Peyer's patch (tissue), 4 donors: ENCODE results near the gene TSPAN18. TPM values are rescaled to one million over a fixed set of nuclear protein-coding genes. Genes with fewer than 3 reads are reported as not detected.

Experiments used
- DNase-seq, 3 donors: peaks; one replicate each; pipeline ENCODE4 v3.0.0-alpha.2; 2017 to 2019
- H3K27ac ChIP-seq, 4 donors: fragments of 200-600 bp; sonication (generic); one replicate each; pipeline ENCODE4 v1.5.1; 2016 to 2019
- H3K27me3 ChIP-seq, 2 donors: fragments of 200-600 bp; sonication (generic); one replicate each; pipeline ENCODE4 v1.5.1; 2019
- H3K36me3 ChIP-seq, 3 donors: fragments of 200-600 bp; sonication (generic); one replicate each; pipeline ENCODE4 v1.5.1; 2016 to 2019
- H3K4me1 ChIP-seq, 4 donors: fragments of 200-600 bp; sonication (generic); one replicate each; pipeline ENCODE4 v1.5.1; 2016 to 2019
- H3K4me3 ChIP-seq, 4 donors: fragments of 200-600 bp; sonication (generic); 1 replicate in 3 of 4; 2 replicates in 1 of 4; pipeline ENCODE4 v1.5.1; 2016 to 2019; ENCODE audit warnings: mild to moderate bottlenecking in 1 of 4
- H3K9me3 ChIP-seq, 4 donors: fragments of 200-600 bp; sonication (generic); one replicate each; pipeline ENCODE4 v1.5.1; 2016 to 2019; ENCODE audit warnings: mild to moderate bottlenecking in 1 of 4
- POLR2A ChIP-seq, 2 donors: fragments of 450-650 bp; IDR thresholded peaks; one replicate each; pipeline ENCODE4 v1.5.1; 2017; ENCODE audit warnings: antibody characterized with exemption in 2 of 2, mild to moderate bottlenecking in 2 of 2, moderate library complexity in 2 of 2
- total RNA-seq, 4 donors: library from RNA; depleted of rRNA; stranded (reverse); fragments of >200 nt; gene quantifications; one replicate each; pipeline ENCODE4 v1.1.0, GENCODE V29; 2016
- TF ChIP-seq, protein P1 (sequence below), 6 experiments: fragments of 450-650 bp in 4 of 6; fragments of 200-600 bp in 2 of 6; sonication (generic) in 1 of 6; IDR thresholded peaks; one replicate each; pipeline ENCODE4 v1.5.1; 2017 to 2019; ENCODE audit warnings: antibody characterized with exemption in 6 of 6, mild to moderate bottlenecking in 3 of 6, moderate library complexity in 1 of 6

Gene TSPAN18
- total RNA-seq, 4 donors from 2014 or later, result 1.1 to 19.8 (median 3.1) TPM

DNA sequence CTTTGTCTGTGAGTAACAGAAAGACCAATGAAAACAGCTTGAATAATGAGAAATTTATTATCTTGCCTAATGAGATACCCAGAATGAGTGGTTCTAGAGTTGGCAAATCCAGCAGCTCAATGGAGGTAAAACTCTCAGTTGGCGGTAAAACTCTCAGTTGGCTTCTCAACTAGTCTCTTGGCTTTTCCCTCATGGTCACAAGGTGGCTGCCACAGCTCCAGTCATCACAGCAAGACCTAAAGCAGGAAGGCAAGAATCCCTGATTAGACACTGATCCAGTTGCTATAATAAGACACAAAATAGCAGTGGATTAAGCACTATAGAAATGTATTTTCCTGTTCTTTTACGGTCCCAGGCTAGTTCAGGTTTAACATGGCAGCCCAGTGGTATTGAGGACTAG, 37.5 kb upstream of the TSPAN18 start:
- Histone ChIP-seq H3K27me3 (no peaks in the 10 kb centered on the region), H3K27ac (no peak overlapping the region), H3K4me1 (no peaks in the 10 kb centered on the region), H3K9me3 (no peaks in the 10 kb centered on the region), H3K36me3 (no peaks in the 10 kb centered on the region), H3K4me3 (no peak overlapping the region)
- no peak for DNase-seq
- no peak for TF ChIP-seq POLR2A (IDR thresholded peaks at IDR 0.05)
- TF ChIP-seq, protein P1, sequence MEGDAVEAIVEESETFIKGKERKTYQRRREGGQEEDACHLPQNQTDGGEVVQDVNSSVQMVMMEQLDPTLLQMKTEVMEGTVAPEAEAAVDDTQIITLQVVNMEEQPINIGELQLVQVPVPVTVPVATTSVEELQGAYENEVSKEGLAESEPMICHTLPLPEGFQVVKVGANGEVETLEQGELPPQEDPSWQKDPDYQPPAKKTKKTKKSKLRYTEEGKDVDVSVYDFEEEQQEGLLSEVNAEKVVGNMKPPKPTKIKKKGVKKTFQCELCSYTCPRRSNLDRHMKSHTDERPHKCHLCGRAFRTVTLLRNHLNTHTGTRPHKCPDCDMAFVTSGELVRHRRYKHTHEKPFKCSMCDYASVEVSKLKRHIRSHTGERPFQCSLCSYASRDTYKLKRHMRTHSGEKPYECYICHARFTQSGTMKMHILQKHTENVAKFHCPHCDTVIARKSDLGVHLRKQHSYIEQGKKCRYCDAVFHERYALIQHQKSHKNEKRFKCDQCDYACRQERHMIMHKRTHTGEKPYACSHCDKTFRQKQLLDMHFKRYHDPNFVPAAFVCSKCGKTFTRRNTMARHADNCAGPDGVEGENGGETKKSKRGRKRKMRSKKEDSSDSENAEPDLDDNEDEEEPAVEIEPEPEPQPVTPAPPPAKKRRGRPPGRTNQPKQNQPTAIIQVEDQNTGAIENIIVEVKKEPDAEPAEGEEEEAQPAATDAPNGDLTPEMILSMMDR (IDR thresholded peaks at IDR 0.05), result no peak

DNA sequence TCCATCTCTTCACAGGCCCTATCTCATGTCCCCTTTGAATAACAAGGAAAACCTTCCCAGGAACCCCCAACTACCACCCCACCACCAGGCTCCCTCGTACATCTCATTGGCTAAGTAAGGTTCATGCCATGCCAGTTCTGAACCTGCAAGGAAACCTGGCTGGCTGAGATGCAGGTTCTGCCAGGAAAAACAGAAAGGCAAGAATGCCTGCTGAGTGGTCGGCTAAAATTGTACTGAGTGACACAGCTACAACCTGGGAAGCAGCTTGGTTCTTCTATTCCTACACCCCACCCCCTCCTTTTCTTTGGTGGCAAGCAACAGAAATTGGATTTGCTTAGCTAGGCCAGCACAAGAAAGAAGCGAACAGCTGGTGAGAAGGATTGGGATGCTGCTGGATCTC, 36.1 kb upstream of the TSPAN18 start:
- no peaks in the 10 kb centered on the region for H3K27me3 ChIP-seq
- H3K36me3 ChIP-seq, result no peaks in the 10 kb centered on the region
- no peak overlapping the region for H3K27ac ChIP-seq
- no peak overlapping the region for H3K4me3 ChIP-seq
- no peak for DNase-seq
- H3K9me3 ChIP-seq, result no peaks in the 10 kb centered on the region
- H3K4me1 ChIP-seq, result no peaks in the 10 kb centered on the region
- TF ChIP-seq POLR2A (IDR thresholded peaks at IDR 0.05), result no peak
- TF ChIP-seq, protein P1 (IDR thresholded peaks at IDR 0.05), result no peak

DNA sequence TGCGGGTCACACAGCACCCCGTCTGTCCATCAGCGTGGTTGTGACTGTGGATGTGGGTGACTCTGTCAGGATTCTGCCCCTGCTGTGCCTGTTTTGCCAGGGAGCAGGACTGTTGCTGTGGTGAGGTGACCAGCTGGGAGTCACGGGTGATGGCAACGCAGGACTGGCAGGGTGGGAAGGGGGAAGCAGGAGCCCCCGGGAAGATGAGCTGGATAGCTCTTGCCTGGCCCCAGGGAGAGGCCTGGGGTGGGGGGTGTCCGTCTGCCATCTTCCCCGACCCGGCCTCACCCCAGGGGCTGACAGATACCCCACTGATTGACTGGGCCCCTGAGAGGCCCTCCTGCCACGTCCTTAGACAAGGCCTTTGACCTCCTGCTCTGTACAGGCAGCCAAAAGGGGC, 34.3 kb upstream of the TSPAN18 start:
- Histone ChIP-seq H3K9me3 (no peaks in the 10 kb centered on the region), H3K27me3 (no peaks in the 10 kb centered on the region), H3K27ac (no peak overlapping the region), H3K4me1 (no peaks in the 10 kb centered on the region), H3K36me3 (no peaks in the 10 kb centered on the region), H3K4me3 (no peak overlapping the region)
- DNase-seq, result no peak
- TF ChIP-seq POLR2A (IDR thresholded peaks at IDR 0.05), result no peak
- TF ChIP-seq, protein P1 (IDR thresholded peaks at IDR 0.05), result no peak

DNA sequence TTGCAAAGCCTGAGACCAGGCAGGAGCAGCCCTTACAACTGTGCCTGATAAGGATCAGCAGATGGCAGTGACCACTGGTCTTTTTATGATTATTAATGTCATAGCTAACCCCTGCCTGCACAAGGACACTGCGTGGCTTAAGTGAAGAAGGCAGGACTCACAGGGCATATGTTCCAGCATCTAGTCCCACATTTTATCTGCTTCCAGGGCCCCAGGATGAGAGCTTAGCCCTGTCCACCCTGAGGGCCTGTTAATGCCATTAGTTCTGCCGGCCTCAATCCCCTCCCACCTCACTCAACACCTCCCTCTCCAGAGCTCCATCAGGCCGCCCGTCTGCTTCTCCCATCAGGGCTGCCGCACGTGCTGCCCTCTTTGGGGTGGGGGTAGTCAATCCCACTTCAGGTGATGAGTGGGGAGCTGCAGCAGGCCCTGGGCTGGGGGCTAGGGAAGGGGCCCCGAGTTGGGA, 33.1 kb upstream of the TSPAN18 start:
- H3K4me3 ChIP-seq, result no peak overlapping the region
- H3K36me3 ChIP-seq, result no peaks in the 10 kb centered on the region
- no peaks in the 10 kb centered on the region for H3K27me3 ChIP-seq
- no peaks in the 10 kb centered on the region for H3K4me1 ChIP-seq
- no peaks in the 10 kb centered on the region for H3K9me3 ChIP-seq
- TF ChIP-seq POLR2A (IDR thresholded peaks at IDR 0.05), result no peak
- no peak overlapping the region for H3K27ac ChIP-seq
- no peak for DNase-seq

DNA sequence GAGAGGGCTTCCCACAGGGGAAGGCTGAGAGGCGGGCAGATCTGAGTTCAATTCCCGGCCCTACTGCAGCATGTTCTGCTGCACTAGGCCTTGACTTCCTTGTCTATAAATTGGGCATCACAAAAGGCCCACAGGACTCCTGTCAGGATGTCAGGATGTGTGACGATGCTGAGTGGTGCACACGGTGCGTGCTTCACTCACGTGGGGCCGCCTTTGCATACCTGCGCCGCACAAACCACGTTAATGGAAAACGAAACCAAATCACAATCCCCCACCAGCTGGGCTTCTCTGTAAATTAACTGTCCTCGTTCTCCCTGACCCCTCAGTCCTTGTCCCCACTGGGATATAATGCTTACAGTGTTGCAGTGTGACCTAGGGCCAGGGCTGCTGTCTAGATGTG, 32.3 kb upstream of the TSPAN18 start:
- peak overlapping the region in 1 of 4 donors; percentile 3 for H3K4me3 ChIP-seq
- no peaks in the 10 kb centered on the region for H3K36me3 ChIP-seq
- H3K4me1 ChIP-seq, result no peaks in the 10 kb centered on the region
- TF ChIP-seq, protein P1 (IDR thresholded peaks at IDR 0.05), result no peak
- no peak for TF ChIP-seq POLR2A (IDR thresholded peaks at IDR 0.05)
- no peaks in the 10 kb centered on the region for H3K27me3 ChIP-seq
- no peaks in the 10 kb centered on the region for H3K9me3 ChIP-seq
- DNase-seq, result peak in 1 of 3 donors; percentile 30
- H3K27ac ChIP-seq, result no peak overlapping the region

DNA sequence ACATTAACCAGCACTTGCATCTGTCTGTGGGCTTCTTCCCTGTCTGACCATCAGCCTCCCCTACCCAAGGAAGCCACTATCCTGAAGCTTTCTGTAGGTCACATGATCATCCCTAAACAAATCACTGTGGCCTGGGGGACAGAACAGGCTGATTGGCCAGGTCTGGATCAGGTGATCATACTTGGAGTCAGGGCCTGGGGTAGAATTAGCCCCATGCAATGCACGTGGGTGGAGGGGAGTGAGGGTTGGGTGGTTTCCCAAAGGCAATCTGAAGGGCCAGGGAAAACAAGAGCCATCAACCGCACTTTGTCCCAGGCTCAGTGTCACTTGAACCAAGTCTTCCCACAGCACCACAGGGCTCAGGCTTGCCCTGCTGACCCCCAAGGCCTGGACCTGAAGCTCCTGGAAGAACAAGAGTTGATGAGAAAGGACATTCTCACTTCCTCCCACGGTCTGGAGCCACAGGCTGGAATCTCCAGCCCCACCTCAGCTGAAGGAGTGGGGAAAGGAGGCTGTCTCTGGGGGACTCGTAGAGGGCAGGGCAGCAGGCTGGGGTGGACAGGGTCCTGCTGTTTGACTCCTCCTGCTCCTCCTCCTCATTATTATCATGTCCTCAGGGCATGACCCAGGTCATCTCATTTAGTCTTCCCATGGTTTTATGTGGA, 31.5 kb upstream of the TSPAN18 start:
- no peak overlapping the region for H3K4me3 ChIP-seq
- no peaks in the 10 kb centered on the region for H3K4me1 ChIP-seq
- no peaks in the 10 kb centered on the region for H3K36me3 ChIP-seq
- no peaks in the 10 kb centered on the region for H3K9me3 ChIP-seq
- DNase-seq, result no peak
- H3K27ac ChIP-seq, result no peak overlapping the region
- no peaks in the 10 kb centered on the region for H3K27me3 ChIP-seq
- no peak for TF ChIP-seq POLR2A (IDR thresholded peaks at IDR 0.05)
- TF ChIP-seq, protein P1 (IDR thresholded peaks at IDR 0.05), result no peak
